ENCODE results near the gene EML4.

DNA sequence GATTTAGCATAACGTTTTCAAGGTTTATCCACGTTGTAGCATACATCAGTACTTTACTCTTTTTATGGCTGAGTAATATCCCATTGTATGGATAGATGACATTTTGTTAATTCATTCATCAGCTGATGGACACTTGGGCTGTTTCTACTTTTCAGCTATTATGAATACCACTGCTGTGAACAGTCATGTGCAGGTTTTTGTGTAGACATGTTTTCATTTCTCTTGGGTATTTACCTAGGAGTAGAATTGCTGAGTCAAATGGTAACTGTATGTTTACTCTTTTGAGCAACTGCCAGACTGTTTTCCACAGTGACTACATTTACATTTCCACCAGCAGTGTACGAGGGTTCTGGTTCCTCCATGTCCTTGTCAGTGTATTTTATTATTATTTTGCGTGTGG lies 158.0 kb downstream of the EML4 start:
- TF ChIP-seq, protein P1, sequence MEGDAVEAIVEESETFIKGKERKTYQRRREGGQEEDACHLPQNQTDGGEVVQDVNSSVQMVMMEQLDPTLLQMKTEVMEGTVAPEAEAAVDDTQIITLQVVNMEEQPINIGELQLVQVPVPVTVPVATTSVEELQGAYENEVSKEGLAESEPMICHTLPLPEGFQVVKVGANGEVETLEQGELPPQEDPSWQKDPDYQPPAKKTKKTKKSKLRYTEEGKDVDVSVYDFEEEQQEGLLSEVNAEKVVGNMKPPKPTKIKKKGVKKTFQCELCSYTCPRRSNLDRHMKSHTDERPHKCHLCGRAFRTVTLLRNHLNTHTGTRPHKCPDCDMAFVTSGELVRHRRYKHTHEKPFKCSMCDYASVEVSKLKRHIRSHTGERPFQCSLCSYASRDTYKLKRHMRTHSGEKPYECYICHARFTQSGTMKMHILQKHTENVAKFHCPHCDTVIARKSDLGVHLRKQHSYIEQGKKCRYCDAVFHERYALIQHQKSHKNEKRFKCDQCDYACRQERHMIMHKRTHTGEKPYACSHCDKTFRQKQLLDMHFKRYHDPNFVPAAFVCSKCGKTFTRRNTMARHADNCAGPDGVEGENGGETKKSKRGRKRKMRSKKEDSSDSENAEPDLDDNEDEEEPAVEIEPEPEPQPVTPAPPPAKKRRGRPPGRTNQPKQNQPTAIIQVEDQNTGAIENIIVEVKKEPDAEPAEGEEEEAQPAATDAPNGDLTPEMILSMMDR (IDR thresholded peaks at IDR 0.05) = no peak
- TF ChIP-seq POLR2A (IDR thresholded peaks at IDR 0.05) = no peak
